ENCODE results near the gene SCCPDH. TPM values are rescaled to one million over a fixed set of nuclear protein-coding genes. Genes with fewer than 3 reads are reported as not detected.
"Not testable (repeated sequence)": the region's sequence is repeated elsewhere in the genome, so short reads cannot be mapped to it uniquely, and the experiment has no call there.

SCCPDH gene
- total RNA-seq, 1 experiment from 2014 or later, result 42.3 TPM

DNA sequence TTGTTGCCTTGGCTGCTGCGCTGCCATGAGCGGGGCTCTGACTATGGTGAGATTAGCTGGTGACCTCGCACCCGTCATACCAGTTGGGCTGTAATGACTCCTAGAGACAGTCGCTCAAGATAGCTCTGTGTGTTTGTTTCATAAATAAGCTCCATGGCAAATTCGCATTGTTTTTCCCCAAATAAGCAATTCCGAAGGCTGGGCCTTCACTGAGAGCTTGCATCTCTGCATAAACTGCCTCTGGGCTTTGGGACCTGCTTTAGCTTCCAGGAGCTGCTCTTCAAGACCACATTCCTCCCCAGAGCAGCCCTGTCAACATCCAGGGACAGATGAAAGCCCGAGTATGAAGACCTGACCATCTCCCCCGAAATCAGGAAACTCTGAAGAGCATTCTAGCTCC is 40.7 kb upstream of the SCCPDH start:
- H3K9me2 ChIP-seq (replicated peaks; ENCODE audit: insufficient read depth, low read length), result no peaks in the 10 kb centered on the region
- peaks cover 33% of the 10 kb centered on the region for H3K4me1 ChIP-seq (ENCODE audit: low read length)
- H3K27ac ChIP-seq (ENCODE audit: low read length), result no peak overlapping the region
- no peak overlapping the region for H2AFZ ChIP-seq (ENCODE audit: low read length)
- H3K36me3 ChIP-seq (ENCODE audit: insufficient read depth, low read length), result no peaks in the 10 kb centered on the region
- H4K20me1 ChIP-seq (ENCODE audit: insufficient read depth, low read depth, low read length), result no peaks in the 10 kb centered on the region
- H3K79me2 ChIP-seq (ENCODE audit: low read length), result no peaks in the 10 kb centered on the region
- no peak overlapping the region for H3K9ac ChIP-seq (ENCODE audit: low read length)
- no peak overlapping the region for H3K4me3 ChIP-seq (ENCODE audit: low read length)
- H3K9me3 ChIP-seq (ENCODE audit: low read length), result no peaks in the 10 kb centered on the region
- H3K4me2 ChIP-seq (ENCODE audit: low read depth, low read length, poor library complexity, severe bottlenecking), result no peak overlapping the region
- no peak for DNase-seq
- no peaks in the 10 kb centered on the region for H3K27me3 ChIP-seq (ENCODE audit: low read length)

DNA sequence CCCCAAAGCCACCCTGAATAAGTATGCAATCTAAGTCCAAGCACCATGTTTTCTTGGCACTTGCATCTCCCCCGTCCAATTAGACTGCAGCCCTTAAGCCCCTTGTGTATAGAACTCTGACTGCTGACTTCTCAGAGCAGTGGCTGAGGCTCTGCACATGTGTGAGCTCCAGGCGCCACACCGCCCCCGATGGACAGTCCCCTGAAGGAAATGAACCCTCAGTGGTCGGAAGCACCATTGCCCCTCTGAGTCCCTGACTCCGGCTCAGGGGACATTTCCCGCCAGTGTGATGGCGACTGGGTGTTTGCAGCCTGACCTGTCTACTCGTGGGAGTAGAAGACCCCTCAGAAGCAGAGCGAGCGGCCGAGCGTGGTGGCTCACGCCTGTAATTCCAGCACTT is 37.2 kb upstream of the SCCPDH start:
- no peaks in the 10 kb centered on the region for H3K79me2 ChIP-seq (ENCODE audit: low read length)
- DNase-seq, result no peak
- H3K4me1 ChIP-seq (ENCODE audit: low read length), result peaks cover 26% of the 10 kb centered on the region
- H3K27ac ChIP-seq (ENCODE audit: low read length), result no peak overlapping the region
- no peaks in the 10 kb centered on the region for H4K20me1 ChIP-seq (ENCODE audit: insufficient read depth, low read depth, low read length)
- no peaks in the 10 kb centered on the region for H3K9me2 ChIP-seq (replicated peaks; ENCODE audit: insufficient read depth, low read length)
- H3K36me3 ChIP-seq (ENCODE audit: insufficient read depth, low read length), result no peaks in the 10 kb centered on the region
- no peak overlapping the region for H3K4me2 ChIP-seq (ENCODE audit: low read depth, low read length, poor library complexity, severe bottlenecking)
- H3K27me3 ChIP-seq (ENCODE audit: low read length), result no peaks in the 10 kb centered on the region
- H3K9me3 ChIP-seq (ENCODE audit: low read length), result no peaks in the 10 kb centered on the region
- no peak overlapping the region for H2AFZ ChIP-seq (ENCODE audit: low read length)
- H3K4me3 ChIP-seq (ENCODE audit: low read length), result no peak overlapping the region
- H3K9ac ChIP-seq (ENCODE audit: low read length), result no peak overlapping the region

- DNase-seq, result peak; percentile 95
- Histone ChIP-seq H4K20me1 (ENCODE audit: insufficient read depth, low read depth, low read length) (no peaks in the 10 kb centered on the region), H3K4me2 (ENCODE audit: low read depth, low read length, poor library complexity, severe bottlenecking) (peak overlapping the region; percentile 96), H3K4me3 (ENCODE audit: low read length) (peak overlapping the region; percentile 74), H3K9me2 (replicated peaks; ENCODE audit: insufficient read depth, low read length) (no peaks in the 10 kb centered on the region), H3K27me3 (ENCODE audit: low read length) (no peaks in the 10 kb centered on the region), H3K27ac (ENCODE audit: low read length) (peak overlapping the region; percentile 13; the same call in 1 of the 2 replicates), H3K79me2 (ENCODE audit: low read length) (no peaks in the 10 kb centered on the region), H2AFZ (ENCODE audit: low read length) (peak overlapping the region; percentile 89; the same call in 1 of the 2 replicates), H3K9ac (ENCODE audit: low read length) (peak overlapping the region; percentile 76), H3K4me1 (ENCODE audit: low read length) (peaks cover 21% of the 10 kb centered on the region), H3K9me3 (ENCODE audit: low read length) (no peaks in the 10 kb centered on the region), H3K36me3 (ENCODE audit: insufficient read depth, low read length) (0 out of 2 replicates have a peak, but pooled peaks cover 2% of the 10 kb centered on the region)
These were observed 34.7 kb upstream of the SCCPDH start for GRCh38 chr1:246689409-246690008.

- Histone ChIP-seq H3K36me3 (ENCODE audit: insufficient read depth, low read length) (0 out of 2 replicates have a peak, but pooled peaks cover 2% of the 10 kb centered on the region), H3K27me3 (ENCODE audit: low read length) (no peaks in the 10 kb centered on the region), H3K4me2 (ENCODE audit: low read depth, low read length, poor library complexity, severe bottlenecking) (peak overlapping the region; percentile 96), H3K9me2 (replicated peaks; ENCODE audit: insufficient read depth, low read length) (no peaks in the 10 kb centered on the region), H3K9me3 (ENCODE audit: low read length) (no peaks in the 10 kb centered on the region), H4K20me1 (ENCODE audit: insufficient read depth, low read depth, low read length) (no peaks in the 10 kb centered on the region), H3K4me3 (ENCODE audit: low read length) (peak overlapping the region; percentile 74), H3K4me1 (ENCODE audit: low read length) (peaks cover 21% of the 10 kb centered on the region), H3K79me2 (ENCODE audit: low read length) (no peaks in the 10 kb centered on the region), H3K9ac (ENCODE audit: low read length) (peak overlapping the region; percentile 76), H2AFZ (ENCODE audit: low read length) (peak overlapping the region; percentile 89; the same call in 1 of the 2 replicates), H3K27ac (ENCODE audit: low read length) (no peak overlapping the region; the same call in 1 of the 2 replicates)
- DNase-seq, result peak; percentile 43
These were observed 34.1 kb upstream of the SCCPDH start for GRCh38 chr1:246690100-246690499.

DNA sequence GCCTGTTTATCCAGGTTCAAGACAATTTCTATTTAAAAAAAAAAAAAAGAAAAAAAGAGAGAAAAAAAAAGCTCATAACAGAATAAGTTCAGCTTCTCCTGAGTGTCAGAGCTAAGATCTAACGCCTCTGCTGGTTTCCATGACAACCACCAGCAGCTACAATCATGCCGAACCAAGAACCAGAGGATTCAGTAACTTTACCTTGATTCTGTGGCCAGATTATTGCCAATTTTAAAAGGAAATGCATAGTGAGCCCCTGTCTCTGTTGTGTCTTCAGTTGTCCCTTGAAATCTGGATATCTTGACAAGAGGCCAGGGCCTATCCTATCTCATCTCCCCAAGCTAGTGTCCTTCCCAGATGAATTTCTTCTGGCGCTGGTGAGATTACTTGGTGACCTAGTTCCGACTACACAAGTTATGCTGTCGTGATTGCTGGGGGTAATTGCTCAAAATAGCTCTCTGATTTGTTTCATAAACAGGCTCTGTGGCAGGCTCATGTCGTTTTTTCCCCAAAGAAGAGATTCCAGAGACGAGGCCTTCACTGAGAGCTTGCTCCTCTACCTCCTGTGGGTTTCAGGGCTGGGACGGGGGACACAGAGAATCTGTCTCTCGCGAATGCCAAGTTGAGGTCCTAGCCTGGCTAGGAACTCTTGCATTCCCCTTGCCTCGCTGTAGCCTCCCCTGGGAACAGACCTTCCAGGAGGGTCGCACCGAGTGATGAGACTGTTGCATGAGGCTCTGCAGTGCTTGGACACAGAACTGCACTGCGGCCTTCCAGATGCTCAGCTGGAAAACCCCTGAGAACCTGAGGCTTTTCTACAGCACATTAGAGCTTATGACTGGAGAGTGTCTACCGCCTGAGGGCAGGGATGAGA is 32.4 kb upstream of the SCCPDH start:
- 0 out of 2 replicates have a peak, but pooled peaks cover 2% of the 10 kb centered on the region for H3K36me3 ChIP-seq (ENCODE audit: insufficient read depth, low read length)
- no peaks in the 10 kb centered on the region for H3K9me3 ChIP-seq (ENCODE audit: low read length)
- H3K4me3 ChIP-seq (ENCODE audit: low read length), result no peak overlapping the region
- DNase-seq, result peak; percentile 45
- peaks cover 26% of the 10 kb centered on the region for H3K4me1 ChIP-seq (ENCODE audit: low read length)
- H3K79me2 ChIP-seq (ENCODE audit: low read length), result no peaks in the 10 kb centered on the region
- H3K9me2 ChIP-seq (replicated peaks; ENCODE audit: insufficient read depth, low read length), result no peaks in the 10 kb centered on the region
- no peak overlapping the region for H3K4me2 ChIP-seq (ENCODE audit: low read depth, low read length, poor library complexity, severe bottlenecking)
- H2AFZ ChIP-seq (ENCODE audit: low read length), result no peak overlapping the region
- H3K27ac ChIP-seq (ENCODE audit: low read length), result no peak overlapping the region
- H4K20me1 ChIP-seq (ENCODE audit: insufficient read depth, low read depth, low read length), result no peaks in the 10 kb centered on the region
- H3K9ac ChIP-seq (ENCODE audit: low read length), result no peak overlapping the region
- no peaks in the 10 kb centered on the region for H3K27me3 ChIP-seq (ENCODE audit: low read length)

- H4K20me1 ChIP-seq (ENCODE audit: insufficient read depth, low read depth, low read length); H3K9me2 ChIP-seq (replicated peaks; ENCODE audit: insufficient read depth, low read length); H3K9ac ChIP-seq (ENCODE audit: low read length); H3K4me2 ChIP-seq (ENCODE audit: low read depth, low read length, poor library complexity, severe bottlenecking); H3K79me2 ChIP-seq (ENCODE audit: low read length); H3K4me3 ChIP-seq (ENCODE audit: low read length); H2AFZ ChIP-seq (ENCODE audit: low read length); H3K27ac ChIP-seq (ENCODE audit: low read length); H3K27me3 ChIP-seq (ENCODE audit: low read length); H3K9me3 ChIP-seq (ENCODE audit: low read length); H3K36me3 ChIP-seq (ENCODE audit: insufficient read depth, low read length): not testable (repeated sequence)
- peak; percentile 37 for DNase-seq
- peaks cover 28% of the 10 kb centered on the region for H3K4me1 ChIP-seq (ENCODE audit: low read length)
These were observed 29.9 kb upstream of the SCCPDH start for GRCh38 chr1:246694213-246694895.

- Histone ChIP-seq H3K4me3 (ENCODE audit: low read length) (no peak overlapping the region), H3K36me3 (ENCODE audit: insufficient read depth, low read length) (0 out of 2 replicates have a peak, but pooled peaks cover 2% of the 10 kb centered on the region), H3K4me1 (ENCODE audit: low read length) (peaks cover 24% of the 10 kb centered on the region), H3K9me3 (ENCODE audit: low read length) (no peaks in the 10 kb centered on the region), H3K9ac (ENCODE audit: low read length) (no peak overlapping the region), H3K79me2 (ENCODE audit: low read length) (no peaks in the 10 kb centered on the region), H3K4me2 (ENCODE audit: low read depth, low read length, poor library complexity, severe bottlenecking) (no peak overlapping the region), H3K27me3 (ENCODE audit: low read length) (no peaks in the 10 kb centered on the region), H2AFZ (ENCODE audit: low read length) (no peak overlapping the region), H3K27ac (ENCODE audit: low read length) (no peak overlapping the region), H3K9me2 (replicated peaks; ENCODE audit: insufficient read depth, low read length) (no peaks in the 10 kb centered on the region), H4K20me1 (ENCODE audit: insufficient read depth, low read depth, low read length) (no peaks in the 10 kb centered on the region)
- DNase-seq, result peak; percentile 31
These were observed 29.1 kb upstream of the SCCPDH start for GRCh38 chr1:246695136-246695535.

GRCh38 chr1:246695666-246696065 is 28.5 kb upstream of the SCCPDH start:
- no peak overlapping the region for H3K27ac ChIP-seq (ENCODE audit: low read length)
- no peak overlapping the region for H3K9ac ChIP-seq (ENCODE audit: low read length)
- H3K79me2 ChIP-seq (ENCODE audit: low read length), result no peaks in the 10 kb centered on the region
- H3K36me3 ChIP-seq (ENCODE audit: insufficient read depth, low read length), result 0 out of 2 replicates have a peak, but pooled peaks cover 2% of the 10 kb centered on the region
- no peak overlapping the region for H3K4me2 ChIP-seq (ENCODE audit: low read depth, low read length, poor library complexity, severe bottlenecking)
- H3K4me1 ChIP-seq (ENCODE audit: low read length), result peaks cover 20% of the 10 kb centered on the region
- H3K9me3 ChIP-seq (ENCODE audit: low read length), result no peaks in the 10 kb centered on the region
- H3K27me3 ChIP-seq (ENCODE audit: low read length), result no peaks in the 10 kb centered on the region
- H3K4me3 ChIP-seq (ENCODE audit: low read length), result no peak overlapping the region
- no peaks in the 10 kb centered on the region for H3K9me2 ChIP-seq (replicated peaks; ENCODE audit: insufficient read depth, low read length)
- H2AFZ ChIP-seq (ENCODE audit: low read length), result no peak overlapping the region
- no peak for DNase-seq
- no peaks in the 10 kb centered on the region for H4K20me1 ChIP-seq (ENCODE audit: insufficient read depth, low read depth, low read length)
